ENCODE data around the gene BACH2.
"Not testable (repeated sequence)": the region's sequence is repeated elsewhere in the genome, so short reads cannot be mapped to it uniquely, and the experiment has no call there.

Gene BACH2

GRCh38 chr6:90212274-90212673 lies 84.4 kb downstream of the BACH2 start:
- DNase-seq (ENCODE audit: low spot score) = no peak

DNA sequence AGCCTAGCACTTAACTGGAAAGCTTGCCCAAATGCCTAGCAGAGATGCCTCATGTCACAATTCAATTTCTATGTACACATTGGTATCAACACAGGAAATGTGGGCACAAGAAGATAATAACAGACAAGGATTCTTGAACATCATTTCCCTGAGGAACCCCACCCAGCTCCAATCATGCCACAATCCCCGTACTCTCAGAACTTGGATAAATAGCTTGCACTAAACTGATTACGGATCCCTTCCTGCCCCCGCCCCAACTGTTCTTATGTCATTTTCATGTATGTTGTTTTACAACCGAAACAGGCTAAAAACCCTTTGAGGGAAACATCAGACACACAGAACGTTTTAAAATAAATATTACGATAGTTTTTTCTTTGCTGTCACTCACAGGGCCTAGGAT lies 87.1 kb downstream of the BACH2 start:
- no peak for DNase-seq (ENCODE audit: low spot score)

GRCh38 chr6:90208690-90209089 lies 88.0 kb downstream of the BACH2 start:
- not testable (repeated sequence) for DNase-seq (ENCODE audit: low spot score)

DNA sequence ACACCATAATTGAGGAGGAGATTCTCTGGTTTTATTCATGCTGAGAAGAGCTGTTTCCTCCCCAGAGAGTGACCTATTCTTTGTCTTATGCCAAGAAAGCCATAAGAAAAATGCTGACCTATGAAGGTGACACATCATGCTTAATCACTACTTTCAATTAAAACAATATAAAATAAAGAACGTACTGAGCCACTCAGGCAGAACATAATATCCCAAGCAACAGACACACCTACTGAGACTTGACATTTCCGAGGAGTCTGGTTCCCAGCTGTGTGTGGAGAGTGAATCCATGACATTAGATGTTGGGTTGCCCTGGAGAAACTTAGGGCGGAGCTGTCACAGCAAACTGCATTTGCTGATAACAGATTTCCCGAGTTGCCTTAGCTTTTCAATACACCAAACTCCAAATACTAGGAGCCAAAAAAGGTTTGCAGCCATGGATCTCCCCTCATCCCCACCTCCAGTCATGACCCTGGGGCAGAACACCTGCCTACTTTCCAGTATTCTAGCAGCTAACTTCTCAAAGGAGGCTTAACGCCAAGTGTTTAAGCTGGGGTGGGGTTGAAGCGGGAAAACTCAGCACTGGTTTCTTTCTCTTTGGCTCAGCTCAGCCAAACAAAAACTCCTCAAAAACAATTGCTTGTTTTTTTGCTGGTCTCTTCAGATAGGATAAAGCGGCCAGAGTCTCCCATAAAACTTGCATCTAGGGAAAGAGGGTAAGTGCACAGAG lies 92.2 kb downstream of the BACH2 start:
- no peak for DNase-seq (ENCODE audit: low spot score)

DNA sequence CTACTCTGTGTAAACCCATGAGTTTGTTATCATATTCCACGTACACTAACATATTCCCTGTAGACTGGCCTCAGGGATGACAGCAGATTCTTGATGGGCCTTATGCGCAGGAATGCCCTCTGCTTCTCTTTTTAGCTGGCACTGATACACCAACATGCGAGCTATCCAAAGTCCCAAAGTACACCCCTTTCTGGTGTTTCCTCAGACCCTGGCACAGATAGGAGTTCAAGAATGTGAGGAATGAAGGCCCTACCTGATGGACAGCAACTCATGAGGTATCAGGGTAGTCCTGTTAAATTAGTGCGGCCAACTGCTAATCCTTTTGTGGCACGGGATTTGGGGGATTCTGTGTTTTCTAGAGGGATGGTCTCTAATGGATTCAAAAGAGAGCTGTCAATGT lies 93.0 kb downstream of the BACH2 start:
- DNase-seq (ENCODE audit: low spot score) = no peak

DNA sequence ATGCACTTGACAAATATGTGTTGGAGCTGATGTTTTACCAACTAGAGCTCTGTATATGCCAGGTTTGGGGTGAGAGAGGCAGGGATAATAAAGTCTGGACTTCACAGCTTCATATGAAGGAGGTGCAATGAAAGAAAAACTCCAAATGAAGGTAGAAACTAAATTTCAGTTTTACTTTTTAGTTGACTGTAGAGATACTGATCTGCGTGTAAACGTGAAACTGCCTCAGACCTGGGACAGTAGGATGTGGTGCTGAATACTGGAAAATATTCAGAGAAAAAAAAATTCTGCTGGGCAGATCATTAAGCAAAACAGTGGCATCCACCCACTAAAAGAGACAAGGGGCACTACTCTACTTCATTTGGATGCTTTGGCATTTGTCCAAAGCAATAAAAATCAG lies 94.5 kb downstream of the BACH2 start:
- DNase-seq (ENCODE audit: low spot score) = peak; percentile 64

DNA sequence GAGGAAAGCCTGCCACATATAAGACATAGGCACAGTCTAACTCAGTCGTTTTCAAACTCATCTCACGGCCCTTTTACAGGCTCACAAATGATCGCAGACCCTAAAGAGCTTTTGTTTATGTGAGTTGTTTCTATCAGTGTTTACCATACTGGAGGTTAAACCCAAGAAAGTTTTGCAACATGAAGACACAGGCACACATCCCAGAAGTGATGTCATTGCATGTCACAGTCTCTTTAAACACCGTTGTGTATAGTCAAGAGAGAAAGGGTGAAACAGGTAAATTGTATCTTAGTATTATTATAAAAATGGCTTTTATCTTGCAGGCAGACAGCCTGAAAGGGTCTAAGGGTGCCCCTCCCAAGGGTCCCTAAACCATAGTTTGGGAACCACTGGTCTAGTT lies 96.7 kb downstream of the BACH2 start:
- no peak for DNase-seq (ENCODE audit: low spot score)

- DNase-seq (ENCODE audit: low spot score) = no peak
Measured at GRCh38 chr6:90198758-90199425, 97.8 kb downstream of the BACH2 start.

DNA sequence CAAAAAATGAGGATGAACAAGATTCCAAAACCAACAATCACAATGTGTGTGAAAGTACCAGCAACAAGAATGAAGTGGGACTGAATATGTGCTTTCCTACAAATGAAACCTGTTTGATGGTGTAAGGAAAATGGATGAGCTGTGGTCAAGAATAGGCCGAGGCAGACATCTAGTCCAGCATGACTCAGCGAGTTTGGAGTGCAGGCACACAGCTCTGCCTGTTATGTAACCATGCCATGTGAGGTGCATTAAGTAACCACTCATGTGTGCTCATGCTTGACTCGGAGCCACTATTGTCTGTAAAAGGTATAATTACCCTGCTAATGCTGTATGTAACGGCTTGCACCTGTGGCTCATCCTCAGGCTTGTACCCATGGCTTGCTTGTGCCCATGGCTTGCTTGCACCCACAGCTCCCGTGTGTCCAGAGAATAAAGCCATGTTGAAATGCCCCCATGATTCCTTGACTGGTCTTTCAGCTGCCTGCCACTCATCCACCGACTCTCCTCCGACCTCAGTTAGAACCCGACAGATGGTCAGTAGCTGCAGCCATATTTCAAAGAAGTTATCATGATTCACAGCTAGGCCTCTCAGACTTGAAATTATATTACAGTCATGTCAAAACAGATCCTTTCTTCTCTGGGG lies 98.7 kb downstream of the BACH2 start:
- DNase-seq (ENCODE audit: low spot score) = no peak

DNA sequence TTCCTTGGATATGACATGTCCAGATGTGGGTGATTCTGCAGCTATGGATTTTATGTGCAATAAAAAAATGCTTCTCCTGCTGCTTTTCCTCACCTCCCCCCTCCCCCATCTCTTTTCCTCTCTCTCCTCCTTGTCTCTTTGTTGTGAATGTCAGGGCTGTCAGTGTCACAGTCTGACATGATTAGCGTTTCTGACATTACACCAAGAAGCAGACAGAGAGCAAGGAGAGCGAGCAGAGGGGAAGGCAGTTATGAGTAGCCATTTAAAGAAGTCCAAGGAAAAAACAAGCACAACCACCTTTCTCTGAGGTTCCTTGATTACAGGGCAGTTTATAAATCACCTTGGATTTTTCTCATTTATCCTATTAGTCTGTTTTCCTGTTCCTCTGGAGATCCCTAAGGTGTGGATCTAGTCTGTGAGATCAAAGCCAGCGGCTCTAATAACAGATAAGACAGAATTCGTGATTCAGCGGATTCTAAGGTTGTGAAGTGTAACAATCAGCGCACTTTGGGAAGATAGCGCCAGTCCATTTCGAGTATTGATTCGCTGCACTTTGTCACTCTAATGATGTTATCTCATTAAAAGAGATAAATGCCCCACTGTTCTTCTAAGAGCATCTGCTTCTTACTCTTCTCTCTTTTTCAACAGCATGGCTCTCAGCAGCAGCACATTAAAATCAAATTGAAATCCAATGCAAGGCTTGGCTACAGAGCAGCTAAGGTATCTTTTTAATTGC lies 101.4 kb downstream of the BACH2 start:
- DNase-seq (ENCODE audit: low spot score) = no peak

DNA sequence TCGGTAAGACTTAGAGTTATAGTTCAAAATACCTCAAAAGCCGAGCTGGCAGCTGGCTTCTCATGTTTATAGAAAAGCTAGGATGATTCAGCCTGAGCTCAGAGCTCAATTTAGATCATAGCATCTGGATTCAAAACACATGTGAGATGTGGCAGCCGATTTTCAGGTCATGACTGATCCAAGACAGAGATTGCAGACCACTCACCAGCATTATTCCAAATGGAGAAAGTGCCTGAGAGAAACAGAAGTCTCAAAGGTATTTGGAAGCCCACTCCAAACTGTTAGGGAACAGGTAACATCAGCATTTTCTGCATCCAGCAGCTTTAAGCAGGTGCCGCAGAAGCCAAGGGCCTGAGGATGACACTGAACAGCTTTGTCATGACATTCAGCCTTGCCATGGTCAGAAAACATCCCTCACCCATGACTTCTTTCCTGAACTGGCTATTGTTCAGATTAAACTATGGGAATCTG lies 102.2 kb downstream of the BACH2 start:
- DNase-seq (ENCODE audit: low spot score) = no peak

GRCh38 chr6:90193359-90193758 lies 103.3 kb downstream of the BACH2 start:
- no peak for DNase-seq (ENCODE audit: low spot score)

- DNase-seq (ENCODE audit: low spot score) = no peak
Measured at GRCh38 chr6:90192857-90193256, 103.8 kb downstream of the BACH2 start.

GRCh38 chr6:90190752-90191395 lies 105.8 kb downstream of the BACH2 start:
- peak; percentile 46 for DNase-seq (ENCODE audit: low spot score)

GRCh38 chr6:90190131-90190530 lies 106.5 kb downstream of the BACH2 start:
- no peak for DNase-seq (ENCODE audit: low spot score)

DNA sequence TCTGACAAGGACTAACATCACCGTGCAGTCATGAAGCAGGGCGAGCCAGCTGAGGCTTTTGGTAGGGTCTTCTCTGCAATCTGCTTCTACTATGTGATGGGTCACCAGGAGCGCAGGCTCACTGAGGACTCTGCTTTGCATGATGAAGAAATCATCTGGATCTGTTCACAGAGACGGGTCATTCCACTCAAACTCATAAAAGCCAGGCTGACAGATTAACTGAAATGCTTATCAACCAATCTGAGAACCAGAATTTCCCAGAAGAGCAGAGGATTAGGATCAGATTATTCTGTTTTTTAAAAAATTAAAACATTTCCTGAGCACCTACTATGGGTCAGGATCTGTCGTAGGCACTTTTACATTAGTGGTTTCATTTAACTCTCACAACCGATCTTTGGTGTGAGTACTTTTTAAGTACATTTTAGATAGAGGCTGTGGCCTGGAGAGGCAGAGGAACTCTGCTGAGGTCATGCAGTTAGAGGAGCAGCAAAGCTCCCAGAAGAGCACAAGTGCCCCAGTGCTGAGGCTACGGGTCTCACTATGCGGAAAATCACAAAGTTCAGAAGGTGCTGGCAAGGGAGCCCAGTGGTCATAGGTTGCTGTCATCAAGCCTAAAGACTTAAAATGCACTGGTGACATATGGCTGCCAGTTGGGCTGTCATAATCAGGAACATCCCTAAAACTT lies 109.1 kb downstream of the BACH2 start:
- peak; percentile 22 for DNase-seq (ENCODE audit: low spot score)

GRCh38 chr6:90186637-90187371 lies 109.8 kb downstream of the BACH2 start:
- DNase-seq (ENCODE audit: low spot score) = peak; percentile 28

- DNase-seq (ENCODE audit: low spot score) = no peak
Measured at GRCh38 chr6:90186026-90186425, 110.6 kb downstream of the BACH2 start.

- no peak for DNase-seq (ENCODE audit: low spot score)
Measured at GRCh38 chr6:90184334-90185298, 112.0 kb downstream of the BACH2 start.

All from activated CD4-positive, alpha-beta T cell treated with anti-CD3 and anti-CD28 coated beads, Interleukin-2, Interleukin-4, amounts not matched to agents 100 ng/mL and 50 ng/mL, durations not matched to agents 16 hours and 8 hours (primary cell).